ENCODE measurements around the gene IL1A. TPM values are rescaled to one million over a fixed set of nuclear protein-coding genes. Genes with fewer than 3 reads are reported as not detected.

IL1A gene
- total RNA-seq, 1 donor from 2014 or later: 7.5 TPM

DNA sequence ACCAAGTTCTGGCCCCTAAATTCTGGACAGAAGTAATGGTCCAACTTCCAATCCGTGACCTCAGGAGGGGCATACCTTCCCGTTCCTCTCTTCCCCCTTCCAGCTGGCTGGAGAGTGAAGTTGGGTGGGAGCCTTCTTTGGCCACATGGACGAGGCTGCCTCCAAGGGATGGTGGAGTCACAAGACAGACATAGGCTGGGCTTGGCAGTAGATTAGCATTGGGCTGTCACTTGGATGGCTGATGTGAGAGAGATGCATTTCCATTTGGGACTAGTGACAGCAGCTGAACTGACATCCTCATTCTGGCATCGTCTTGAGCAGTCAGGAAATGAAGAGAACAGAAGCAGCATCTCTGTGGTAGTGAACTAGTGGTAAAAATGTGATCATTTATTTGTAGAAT, 50.8 kb downstream of the IL1A start:
- Mint-ChIP-seq H3K36me3 (ENCODE audit: low read depth) (peaks cover 14% of the 10 kb centered on the region), H3K4me1 (ENCODE audit: low read depth) (peaks cover 11% of the 10 kb centered on the region), H3K4me3 (no peak overlapping the region), H3K27me3 (ENCODE audit: insufficient read depth) (no peaks in the 10 kb centered on the region), H3K27ac (no peak overlapping the region), H3K9me3 (no peaks in the 10 kb centered on the region)
- intact Hi-C loops (cut with micrococcal nuclease): no loop called here
- DNase-seq (ENCODE audit: low spot score): no peak

DNA sequence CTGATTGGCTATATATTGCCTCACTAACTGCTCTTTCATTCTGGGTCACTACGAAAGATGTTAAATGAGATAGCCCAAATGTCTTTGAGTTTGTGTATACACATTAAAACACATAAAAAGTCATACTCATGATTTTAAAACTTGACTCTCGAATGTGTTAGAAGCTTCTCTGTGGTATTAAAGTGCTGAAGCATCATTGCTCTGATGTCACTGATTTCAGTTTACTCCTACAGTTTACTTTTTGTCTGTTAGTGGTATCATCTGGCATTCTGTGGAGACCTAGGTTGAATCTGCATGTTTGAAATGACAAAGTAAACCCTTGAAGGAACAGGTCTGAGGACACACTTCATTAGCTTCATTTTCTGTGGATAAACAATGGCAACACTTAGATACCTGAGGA, 52.8 kb downstream of the IL1A start:
- DNase-seq (ENCODE audit: low spot score): no peak
- intact Hi-C loops (cut with micrococcal nuclease): no loop called here
- peaks cover 3% of the 10 kb centered on the region for H3K36me3 Mint-ChIP-seq (ENCODE audit: low read depth)
- no peak overlapping the region for H3K27ac Mint-ChIP-seq
- H3K9me3 Mint-ChIP-seq: no peaks in the 10 kb centered on the region
- no peak overlapping the region for H3K4me3 Mint-ChIP-seq
- peaks cover 18% of the 10 kb centered on the region for H3K4me1 Mint-ChIP-seq (ENCODE audit: low read depth)
- H3K27me3 Mint-ChIP-seq (ENCODE audit: insufficient read depth): no peaks in the 10 kb centered on the region

DNA sequence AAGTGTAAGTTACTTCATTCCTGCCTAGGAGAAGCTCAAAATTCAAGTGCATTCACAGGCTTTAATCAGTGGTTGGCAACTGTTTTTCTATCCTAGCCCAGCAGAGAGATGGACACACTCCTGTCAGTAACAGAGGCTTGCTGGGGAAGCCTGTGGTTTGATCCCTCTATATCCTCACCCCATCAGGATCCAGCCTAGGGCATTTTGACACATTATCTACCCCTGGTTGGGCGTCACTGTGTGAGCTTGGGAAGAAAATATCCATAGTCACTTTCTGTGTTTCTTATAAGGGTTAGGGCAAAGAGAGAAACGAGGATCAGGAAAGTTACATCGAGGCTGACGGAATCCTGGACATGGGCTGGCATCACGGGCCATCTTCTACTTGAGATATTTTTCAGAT, 53.5 kb downstream of the IL1A start:
- intact Hi-C loops (cut with micrococcal nuclease): no loop called here
- no peaks in the 10 kb centered on the region for H3K27me3 Mint-ChIP-seq (ENCODE audit: insufficient read depth)
- no peak for DNase-seq (ENCODE audit: low spot score)
- peaks cover 16% of the 10 kb centered on the region for H3K4me1 Mint-ChIP-seq (ENCODE audit: low read depth)
- no peak overlapping the region for H3K27ac Mint-ChIP-seq
- no peak overlapping the region for H3K4me3 Mint-ChIP-seq
- H3K9me3 Mint-ChIP-seq: no peaks in the 10 kb centered on the region
- no peaks in the 10 kb centered on the region for H3K36me3 Mint-ChIP-seq (ENCODE audit: low read depth)

DNA sequence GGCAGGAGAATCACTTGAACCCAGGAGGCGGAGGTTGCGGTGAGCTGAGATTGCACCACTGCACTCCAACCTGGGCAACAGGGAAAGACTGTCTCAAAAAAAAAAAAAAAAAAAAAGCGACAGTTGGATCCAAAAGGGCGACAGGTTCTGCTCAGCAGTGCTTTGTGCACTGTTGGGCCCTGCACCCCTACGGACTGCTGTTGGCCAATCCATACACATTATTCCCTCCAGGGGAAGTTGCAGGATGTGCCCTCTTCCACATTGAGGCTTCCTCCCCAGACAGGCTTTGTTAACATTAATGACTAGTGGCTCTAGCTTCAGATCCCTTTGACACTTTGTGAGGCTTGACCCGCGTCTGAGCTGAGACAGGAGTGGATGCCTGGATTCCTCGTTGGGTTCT, 54.1 kb downstream of the IL1A start:
- no peaks in the 10 kb centered on the region for H3K27me3 Mint-ChIP-seq (ENCODE audit: insufficient read depth)
- H3K27ac Mint-ChIP-seq: no peak overlapping the region
- peaks cover 16% of the 10 kb centered on the region for H3K4me1 Mint-ChIP-seq (ENCODE audit: low read depth)
- no peaks in the 10 kb centered on the region for H3K36me3 Mint-ChIP-seq (ENCODE audit: low read depth)
- DNase-seq (ENCODE audit: low spot score): no peak
- H3K4me3 Mint-ChIP-seq: no peak overlapping the region
- no peaks in the 10 kb centered on the region for H3K9me3 Mint-ChIP-seq
- intact Hi-C loops (cut with micrococcal nuclease): no loop called here

DNA sequence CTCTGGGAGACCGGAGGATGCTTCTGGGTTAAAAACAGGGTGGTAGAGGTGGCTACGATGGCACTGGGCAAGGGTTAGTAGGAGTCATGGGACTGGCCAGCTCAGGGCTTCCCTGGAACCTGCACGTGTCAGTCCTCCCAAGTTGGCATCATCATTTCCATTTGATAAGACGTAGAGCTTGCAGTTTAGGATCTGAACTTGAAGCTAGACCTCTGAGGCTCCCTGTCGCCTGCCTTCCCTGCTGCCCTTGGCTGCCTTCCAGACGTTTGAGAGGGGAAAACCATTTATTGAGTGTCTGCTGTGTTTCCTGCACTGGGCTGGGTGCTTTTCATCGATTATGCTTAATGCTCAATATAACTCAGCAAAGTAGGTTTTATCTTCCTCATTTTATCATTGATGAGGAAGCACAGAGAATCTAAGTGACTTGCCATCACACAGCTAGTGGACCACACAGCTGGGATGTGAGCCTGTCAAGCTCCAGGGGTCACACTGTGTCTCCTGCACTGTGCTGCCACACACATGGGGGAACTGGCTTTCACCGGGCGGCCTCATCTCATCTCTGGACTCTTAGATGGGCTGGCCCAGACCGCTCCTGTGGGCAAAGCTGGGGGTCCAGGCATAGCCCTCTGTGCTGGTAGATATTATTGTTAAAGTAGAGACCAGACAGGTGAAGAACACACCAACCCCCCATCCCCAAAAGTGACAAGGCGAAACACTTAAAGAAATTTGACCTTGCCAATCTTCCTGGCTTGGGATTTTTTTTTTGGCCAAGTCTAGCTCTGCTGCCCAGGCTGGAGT, 55.7 kb downstream of the IL1A start:
- no peak for DNase-seq (ENCODE audit: low spot score)
- no peaks in the 10 kb centered on the region for H3K36me3 Mint-ChIP-seq (ENCODE audit: low read depth)
- no peaks in the 10 kb centered on the region for H3K27me3 Mint-ChIP-seq (ENCODE audit: insufficient read depth)
- intact Hi-C loops (cut with micrococcal nuclease): loop anchor here (5.0 kb wide), 2 partner anchors 186 to 246 kb away; partner anchors contain the start of genes POLR1B and TTL
- H3K27ac Mint-ChIP-seq: no peak overlapping the region
- H3K4me1 Mint-ChIP-seq (ENCODE audit: low read depth): peaks cover 16% of the 10 kb centered on the region
- H3K4me3 Mint-ChIP-seq: no peak overlapping the region
- no peaks in the 10 kb centered on the region for H3K9me3 Mint-ChIP-seq

DNA sequence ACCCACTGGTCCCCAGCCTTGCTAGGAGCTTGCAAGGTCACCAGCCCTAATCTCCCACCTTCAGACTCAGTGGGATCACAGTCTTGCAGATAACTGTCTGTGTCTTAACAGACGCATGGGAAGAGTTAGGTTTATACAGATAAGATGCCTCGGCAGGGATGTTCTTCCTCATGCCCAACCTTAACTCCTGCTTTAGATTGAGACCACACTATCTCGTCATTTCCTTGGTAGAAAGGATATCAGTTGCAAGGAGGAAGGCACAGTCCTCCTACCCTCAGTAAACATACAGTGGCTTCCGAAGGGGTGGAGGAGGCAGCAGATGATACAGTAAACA, 56.3 kb downstream of the IL1A start:
- intact Hi-C loops (cut with micrococcal nuclease): loop anchor here (5.0 kb wide), 2 partner anchors 186 to 246 kb away; partner anchors contain the start of genes POLR1B and TTL
- Mint-ChIP-seq H3K4me3 (no peak overlapping the region), H3K27me3 (ENCODE audit: insufficient read depth) (no peaks in the 10 kb centered on the region), H3K9me3 (no peaks in the 10 kb centered on the region), H3K36me3 (ENCODE audit: low read depth) (no peaks in the 10 kb centered on the region), H3K27ac (no peak overlapping the region), H3K4me1 (ENCODE audit: low read depth) (peaks cover 16% of the 10 kb centered on the region)
- no peak for DNase-seq (ENCODE audit: low spot score)

- peaks cover 16% of the 10 kb centered on the region for H3K4me1 Mint-ChIP-seq (ENCODE audit: low read depth)
- no peaks in the 10 kb centered on the region for H3K36me3 Mint-ChIP-seq (ENCODE audit: low read depth)
These were observed 56.8 kb downstream of the IL1A start for GRCh38 chr2:112727276-112728028.

GRCh38 chr2:112726487-112727190, 57.7 kb downstream of the IL1A start:
- no peaks in the 10 kb centered on the region for H3K36me3 Mint-ChIP-seq (ENCODE audit: low read depth)
- no peaks in the 10 kb centered on the region for H3K27me3 Mint-ChIP-seq (ENCODE audit: insufficient read depth)
- H3K9me3 Mint-ChIP-seq: no peaks in the 10 kb centered on the region
- intact Hi-C loops (cut with micrococcal nuclease): loop anchor here (1.0 to 5.0 kb wide), 9 partner anchors 14 to 244 kb away; partner anchors contain the start of genes CHCHD5, POLR1B, SLC20A1 and TTL
- H3K4me1 Mint-ChIP-seq (ENCODE audit: low read depth): peaks cover 16% of the 10 kb centered on the region
- H3K27ac Mint-ChIP-seq: no peak overlapping the region
- DNase-seq (ENCODE audit: low spot score): peak; percentile 86
- no peak overlapping the region for H3K4me3 Mint-ChIP-seq

More at GRCh38 chr2:112727276-112728028, 56.8 kb downstream of the IL1A start:
- Mint-ChIP-seq H3K4me3 (no peak overlapping the region), H3K27ac (no peak overlapping the region), H3K27me3 (ENCODE audit: insufficient read depth) (no peaks in the 10 kb centered on the region), H3K9me3 (no peaks in the 10 kb centered on the region)
- DNase-seq (ENCODE audit: low spot score): no peak
- intact Hi-C loops (cut with micrococcal nuclease): loop anchor here (2.0 to 5.0 kb wide), 3 partner anchors 15 to 245 kb away; partner anchors contain the start of genes POLR1B and TTL

GRCh38 chr2:112725545-112726457, 58.5 kb downstream of the IL1A start:
- no peak for DNase-seq (ENCODE audit: low spot score)
- intact Hi-C loops (cut with micrococcal nuclease): loop anchor here (1.0 to 5.0 kb wide), 9 partner anchors 13 to 244 kb away; partner anchors contain the start of genes CHCHD5, POLR1B, SLC20A1 and TTL
- no peaks in the 10 kb centered on the region for H3K9me3 Mint-ChIP-seq
- H3K4me1 Mint-ChIP-seq (ENCODE audit: low read depth): peaks cover 16% of the 10 kb centered on the region
- no peaks in the 10 kb centered on the region for H3K27me3 Mint-ChIP-seq (ENCODE audit: insufficient read depth)
- no peaks in the 10 kb centered on the region for H3K36me3 Mint-ChIP-seq (ENCODE audit: low read depth)
- H3K4me3 Mint-ChIP-seq: no peak overlapping the region
- H3K27ac Mint-ChIP-seq: no peak overlapping the region

GRCh38 chr2:112724591-112725525, 59.4 kb downstream of the IL1A start:
- Mint-ChIP-seq H3K27me3 (ENCODE audit: insufficient read depth) (no peaks in the 10 kb centered on the region), H3K9me3 (no peaks in the 10 kb centered on the region), H3K27ac (no peak overlapping the region), H3K4me3 (no peak overlapping the region), H3K4me1 (ENCODE audit: low read depth) (peaks cover 16% of the 10 kb centered on the region), H3K36me3 (ENCODE audit: low read depth) (no peaks in the 10 kb centered on the region)
- intact Hi-C loops (cut with micrococcal nuclease): loop anchor here (5.0 kb wide), 2 partner anchors 183 to 243 kb away; partner anchors contain the start of genes POLR1B and TTL
- no peak for DNase-seq (ENCODE audit: low spot score)

DNA sequence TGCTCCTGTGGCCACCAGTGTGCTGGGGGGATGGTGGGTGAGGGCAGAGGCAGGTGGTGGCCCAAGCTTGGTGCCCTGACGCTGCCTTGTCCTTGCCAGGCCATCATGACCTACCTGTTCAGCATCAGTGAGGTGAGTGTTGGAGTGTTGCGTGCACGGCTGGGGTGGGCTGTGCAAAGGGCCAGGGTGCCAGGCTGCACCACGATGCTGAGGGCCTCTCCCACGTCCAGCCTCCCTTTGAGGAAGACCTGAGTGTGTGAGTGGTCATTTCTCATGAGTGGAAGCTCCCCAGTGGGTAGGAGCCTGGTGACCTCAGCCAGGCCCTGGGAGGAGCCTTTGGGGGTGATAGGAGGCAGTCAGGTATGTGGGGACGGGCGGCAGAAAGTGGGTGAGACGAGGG, 60.3 kb downstream of the IL1A start:
- H3K4me1 Mint-ChIP-seq (ENCODE audit: low read depth): peaks cover 16% of the 10 kb centered on the region
- intact Hi-C loops (cut with micrococcal nuclease): no loop called here
- no peaks in the 10 kb centered on the region for H3K36me3 Mint-ChIP-seq (ENCODE audit: low read depth)
- no peaks in the 10 kb centered on the region for H3K9me3 Mint-ChIP-seq
- H3K27ac Mint-ChIP-seq: no peak overlapping the region
- H3K4me3 Mint-ChIP-seq: no peak overlapping the region
- H3K27me3 Mint-ChIP-seq (ENCODE audit: insufficient read depth): peaks cover 1% of the 10 kb centered on the region
- DNase-seq (ENCODE audit: low spot score): no peak

All from activated T-helper 1 cell treated with anti-CD3 and anti-CD28 coated beads, Interleukin-12 subunit alpha, Interleukin-12 subunit beta, Interleukin-2, Interleukin-4 antibody, amounts not matched to agents 30 ng/mL and 10 ng/mL and 1 ng/mL, durations not matched to agents 14 hours and 24 hours and 36 hours (primary cell).